ENCODE data around the gene SLC25A47.
A peak's percentile ranks its signal among the peaks of the same experiment; 100 is the strongest.
"Not testable (repeated sequence)": the region's sequence is repeated elsewhere in the genome, so short reads cannot be mapped to it uniquely, and the experiment has no call there.

The SLC25A47 gene

GRCh38 chr14:100306101-100306997 lies 16.8 kb upstream of the SLC25A47 start, which contains the start of gene SLC25A29:
Gene SLC25A29, minus strand, starts transcription at chr14:100306444. Its CDS starts 212 bp downstream, at chr14:100306232.
- no peak within 1 kb of the TSS for H3K4me3 ChIP-seq (IDR thresholded peaks at IDR 0.05; ENCODE audit: insufficient read depth, low read depth, low read length)
- no peaks in the 10 kb centered on the region for H3K4me1 ChIP-seq (ENCODE audit: low read depth, poor library complexity, severe bottlenecking)
- peak within 1 kb of the TSS; percentile 54 for H3K4me2 ChIP-seq
- no peaks in the 10 kb centered on the region for H3K79me2 ChIP-seq (ENCODE audit: insufficient read depth, low read depth)
- no peak within 1 kb of the TSS for H3K27ac ChIP-seq
- peak within 1 kb of the TSS; percentile 81 for H2AFZ ChIP-seq (ENCODE audit: low read depth)
- TF ChIP-seq CTCF (conservative IDR thresholded peaks at IDR 0.05; ENCODE audit: low read depth, low read length), result no peak
- no peaks in the 10 kb centered on the region for H4K20me1 ChIP-seq (ENCODE audit: insufficient read depth)
- H3K27me3 ChIP-seq (ENCODE audit: insufficient read depth, low read depth), result no peaks in the 10 kb centered on the region
- H3K9ac ChIP-seq, result peak within 1 kb of the TSS; percentile 25; the same call in 1 of the 2 replicates
- no peaks in the 10 kb centered on the region for H3K36me3 ChIP-seq (ENCODE audit: insufficient read depth)

GRCh38 chr14:100306998-100307765 lies 16.0 kb upstream of the SLC25A47 start:
- H3K4me1 ChIP-seq (ENCODE audit: low read depth, poor library complexity, severe bottlenecking), result no peaks in the 10 kb centered on the region
- no peaks in the 10 kb centered on the region for H4K20me1 ChIP-seq (ENCODE audit: insufficient read depth)
- no peak for TF ChIP-seq CTCF (conservative IDR thresholded peaks at IDR 0.05; ENCODE audit: low read depth, low read length)
- H3K79me2 ChIP-seq (ENCODE audit: insufficient read depth, low read depth), result no peaks in the 10 kb centered on the region
- no peaks in the 10 kb centered on the region for H3K36me3 ChIP-seq (ENCODE audit: insufficient read depth)
- H3K27me3 ChIP-seq (ENCODE audit: insufficient read depth, low read depth), result no peaks in the 10 kb centered on the region
- peak overlapping the region; percentile 81 for H2AFZ ChIP-seq (ENCODE audit: low read depth)
- peak overlapping the region; percentile 25; the same call in 1 of the 2 replicates for H3K9ac ChIP-seq
- no peak overlapping the region for H3K27ac ChIP-seq
- no peak overlapping the region for H3K4me3 ChIP-seq (IDR thresholded peaks at IDR 0.05; ENCODE audit: insufficient read depth, low read depth, low read length)
- peak overlapping the region; percentile 54 for H3K4me2 ChIP-seq

- H3K4me2 ChIP-seq, result no peak overlapping the region
- H3K4me3 ChIP-seq (IDR thresholded peaks at IDR 0.05; ENCODE audit: insufficient read depth, low read depth, low read length), result no peak overlapping the region
- no peaks in the 10 kb centered on the region for H3K36me3 ChIP-seq (ENCODE audit: insufficient read depth)
- no peak overlapping the region for H2AFZ ChIP-seq (ENCODE audit: low read depth)
- no peak overlapping the region for H3K9ac ChIP-seq
- H3K27me3 ChIP-seq (ENCODE audit: insufficient read depth, low read depth), result no peaks in the 10 kb centered on the region
- no peak overlapping the region for H3K27ac ChIP-seq
- TF ChIP-seq CTCF (conservative IDR thresholded peaks at IDR 0.05; ENCODE audit: low read depth, low read length), result no peak
- H3K4me1 ChIP-seq (ENCODE audit: low read depth, poor library complexity, severe bottlenecking), result no peaks in the 10 kb centered on the region
- H3K79me2 ChIP-seq (ENCODE audit: insufficient read depth, low read depth), result no peaks in the 10 kb centered on the region
- H4K20me1 ChIP-seq (ENCODE audit: insufficient read depth), result no peaks in the 10 kb centered on the region
Measured at GRCh38 chr14:100307766-100308426, 15.2 kb upstream of the SLC25A47 start.

- not testable (repeated sequence) for H4K20me1 ChIP-seq (ENCODE audit: insufficient read depth); H3K4me3 ChIP-seq (IDR thresholded peaks at IDR 0.05; ENCODE audit: insufficient read depth, low read depth, low read length); H3K79me2 ChIP-seq (ENCODE audit: insufficient read depth, low read depth); H3K36me3 ChIP-seq (ENCODE audit: insufficient read depth); H3K27ac ChIP-seq; H2AFZ ChIP-seq (ENCODE audit: low read depth); H3K4me1 ChIP-seq (ENCODE audit: low read depth, poor library complexity, severe bottlenecking); H3K4me2 ChIP-seq; H3K27me3 ChIP-seq (ENCODE audit: insufficient read depth, low read depth); H3K9ac ChIP-seq
Measured at GRCh38 chr14:100308427-100308792, 14.7 kb upstream of the SLC25A47 start.

Measured in KMS-11 (cell line).